Esophagus muscularis mucosa (tissue), 4 donors: ENCODE data around the gene GABPB2.

ENCODE experiments used
- CTCF ChIP-seq, 3 experiments: fragments of 200-600 bp in 2 of 3; fragments of 450-650 bp in 1 of 3; sonication (generic) in 2 of 3; IDR thresholded peaks; one replicate each; pipeline ENCODE4 v1.5.1; 2017 to 2019; ENCODE audit warnings: antibody characterized with exemption in 3 of 3, mild to moderate bottlenecking in 2 of 3, moderate library complexity in 1 of 3
- EP300 ChIP-seq: sonication (generic); formaldehyde crosslinking; IDR thresholded peaks from one replicate; pipeline ENCODE4 v1.6.1; 2017; ENCODE audit warnings: antibody characterized with exemption
- POLR2A ChIP-seq: fragments of 450-650 bp; IDR thresholded peaks from one replicate; pipeline ENCODE4 v1.6.1; 2017; ENCODE audit warnings: antibody characterized with exemption, moderate library complexity, mild to moderate bottlenecking, low read depth
- POLR2AphosphoS5 ChIP-seq, 2 donors: sonication (generic); formaldehyde crosslinking; IDR thresholded peaks; one replicate each; pipeline ENCODE4 v1.6.1; 2017; ENCODE audit warnings: antibody characterized with exemption in 2 of 2

GRCh38 chr1:151026460-151026859, 44.1 kb upstream of the GABPB2 start:
- no peak for TF ChIP-seq POLR2A
- TF ChIP-seq EP300 = no peak
- TF ChIP-seq POLR2AphosphoS5 (IDR thresholded peaks at IDR 0.05) = no peak
- no peak for TF ChIP-seq CTCF (IDR thresholded peaks at IDR 0.05)
